CD4-positive, alpha-beta T cell treated with Interleukin-2 at 100 ng/mL for 4 hours (primary cell): ENCODE measurements around the gene LRP10.

Experiments
- DNase-seq: peaks from one replicate; pipeline ENCODE4 v3.0.0-alpha.2; 2020; ENCODE audit warnings: low spot score

The LRP10 gene

DNA sequence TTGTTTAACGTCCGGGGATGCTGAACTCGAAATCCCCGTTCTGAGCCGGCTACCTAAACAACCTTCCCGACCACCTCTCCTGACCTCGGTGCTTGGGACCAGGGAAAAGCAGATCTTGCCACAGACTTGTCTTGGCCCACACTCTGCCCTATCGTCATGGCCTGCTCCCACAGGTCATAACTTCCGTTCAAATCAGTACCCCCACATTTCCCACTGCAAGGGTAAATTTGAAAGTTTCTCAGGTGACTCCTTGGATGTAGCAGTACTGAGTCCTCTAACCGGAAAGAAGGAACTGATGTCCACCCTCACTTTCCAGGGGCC, 48.0 kb downstream of the LRP10 start:
- no peak for DNase-seq

- no peak for DNase-seq
Measured at GRCh38 chr14:22920697-22921096, 49.2 kb downstream of the LRP10 start.

- no peak for DNase-seq
Measured at GRCh38 chr14:22922294-22922693, 50.8 kb downstream of the LRP10 start.

DNA sequence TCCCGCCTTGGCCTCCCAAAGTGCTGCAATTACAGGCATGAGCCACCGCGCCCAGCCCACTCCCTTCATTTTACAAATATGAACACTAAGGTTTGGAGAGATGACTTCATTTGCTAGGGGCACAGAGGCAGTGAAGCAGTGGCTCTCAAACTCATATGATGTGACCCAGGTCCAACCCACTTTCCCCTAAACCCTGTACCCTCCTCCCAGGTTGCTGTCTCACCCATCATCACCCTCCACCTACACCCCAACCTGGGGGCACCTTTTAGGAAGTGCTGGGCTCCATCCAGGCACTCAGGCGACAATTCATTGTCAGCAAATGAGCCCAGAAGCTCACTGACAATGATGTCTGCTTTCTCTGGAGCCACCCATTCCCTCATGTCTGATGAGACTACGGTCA, 52.2 kb downstream of the LRP10 start:
- DNase-seq = no peak

DNA sequence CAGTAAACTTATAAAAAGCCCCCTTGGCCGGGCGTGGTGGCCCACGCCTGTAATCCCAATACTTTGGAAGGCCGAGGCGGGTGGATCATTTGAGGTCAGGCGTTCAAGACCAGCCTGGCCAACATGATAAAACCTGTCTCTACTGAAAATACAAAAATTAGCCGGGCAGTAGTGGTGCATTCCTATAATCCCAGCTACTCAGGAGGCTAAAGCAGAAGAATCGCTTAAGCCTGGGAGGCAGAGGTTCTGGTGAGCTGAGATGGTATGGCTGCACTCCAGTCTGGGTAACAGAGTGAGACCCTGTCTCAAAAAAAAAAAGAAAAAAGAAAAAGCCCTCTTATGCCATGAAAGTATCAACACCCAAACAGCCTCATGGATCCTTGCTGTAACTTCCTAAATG, 54.0 kb downstream of the LRP10 start:
- DNase-seq = no peak

DNA sequence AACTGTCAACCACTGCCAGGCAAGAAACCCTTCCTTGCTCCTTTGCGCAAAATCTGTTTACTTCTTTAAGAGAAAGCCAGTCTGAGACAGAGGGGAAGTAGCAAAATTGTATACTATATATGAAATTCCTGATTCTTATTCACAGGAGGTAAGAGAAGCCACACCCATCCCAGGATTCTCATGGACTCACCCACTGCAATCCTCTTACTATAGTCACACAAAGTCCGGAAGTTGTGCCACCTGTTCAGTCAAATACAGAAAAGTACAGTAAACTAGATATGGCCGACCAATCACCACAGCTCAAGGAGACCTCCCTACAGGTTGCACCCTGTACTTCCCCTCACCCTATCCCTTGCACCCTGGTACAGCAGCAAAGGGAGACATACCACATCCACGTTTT, 54.8 kb downstream of the LRP10 start:
- DNase-seq = no peak

DNA sequence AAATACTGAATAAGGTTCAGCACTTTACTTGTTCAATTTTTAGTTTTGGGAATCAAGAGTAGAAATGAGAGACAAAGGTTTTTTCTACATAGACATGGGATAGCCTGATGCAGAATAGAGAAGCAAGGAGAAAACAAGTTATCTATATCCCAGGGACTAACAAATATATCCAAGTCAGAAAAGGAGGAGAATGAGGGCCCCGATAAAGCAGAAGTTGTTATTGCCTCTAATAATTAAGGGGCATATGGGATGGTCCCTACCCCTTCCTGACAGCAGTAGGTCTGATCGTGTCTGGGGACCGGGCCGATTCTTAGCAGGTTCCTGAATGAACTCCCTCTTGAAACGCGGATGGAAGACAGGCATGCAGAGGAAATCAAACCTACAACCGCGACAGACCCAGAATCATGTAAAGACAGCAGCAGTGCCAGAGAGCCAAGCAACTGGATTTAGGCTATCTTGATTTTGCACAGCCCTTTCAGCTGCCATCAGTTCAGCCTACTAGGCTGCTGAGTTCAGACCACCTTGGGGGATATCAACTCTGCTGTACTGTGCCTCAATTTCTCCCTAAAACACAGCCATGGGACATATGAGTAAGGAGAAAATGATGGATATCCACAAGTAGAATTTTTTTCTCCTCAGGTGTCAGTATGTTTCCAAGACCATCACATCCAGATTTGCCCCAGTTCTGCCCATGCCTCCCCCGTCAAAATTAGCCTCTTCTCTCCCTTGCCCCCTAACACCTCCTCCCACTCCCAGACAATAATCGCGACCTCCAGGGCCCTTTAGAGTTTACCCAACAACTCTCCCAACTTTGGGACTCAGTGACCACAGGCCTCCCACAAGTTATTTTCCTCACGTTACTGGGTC, 56.9 kb downstream of the LRP10 start:
- DNase-seq = no peak

DNA sequence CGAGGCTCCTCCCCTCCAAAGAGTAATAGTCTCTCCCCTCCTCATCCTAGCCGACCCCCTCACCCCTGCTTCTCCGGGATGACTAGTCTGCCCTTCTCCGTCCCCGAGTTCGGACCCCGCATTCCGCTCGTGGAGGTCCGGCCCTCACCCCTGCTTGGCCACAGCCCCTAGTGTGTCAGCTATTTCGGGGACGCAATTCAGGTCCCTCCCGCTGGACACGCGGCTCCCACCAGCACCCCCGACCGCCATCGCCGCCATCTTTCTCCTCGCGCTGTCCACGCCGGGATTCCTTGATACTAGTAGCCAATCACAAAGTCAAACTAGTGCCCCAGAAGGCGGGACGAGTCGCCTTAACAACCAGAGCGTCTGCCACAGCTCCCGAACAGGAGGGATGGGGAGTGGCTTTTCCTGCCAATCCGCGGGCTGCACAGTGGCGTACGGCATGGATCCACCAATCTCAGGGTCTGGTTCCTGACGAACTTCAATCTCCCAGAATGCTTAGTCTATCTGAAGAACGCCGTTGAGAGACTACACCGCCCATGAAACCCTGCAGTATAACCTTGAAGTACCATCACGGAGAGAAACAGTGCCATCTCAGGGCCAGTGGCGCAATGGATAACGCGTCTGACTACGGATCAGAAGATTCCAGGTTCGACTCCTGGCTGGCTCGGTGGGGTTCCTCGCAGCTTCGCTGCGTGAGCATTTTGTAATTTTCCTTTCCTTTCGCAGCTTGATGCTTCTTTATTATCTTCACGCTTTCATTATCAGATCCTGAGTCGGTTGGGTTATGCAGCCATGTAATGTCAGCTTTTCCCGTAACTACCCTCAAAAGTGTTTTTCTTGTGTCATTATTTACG, 57.8 kb downstream of the LRP10 start, which contains the start of gene PRMT5:
PRMT5 (minus strand) TSS at position 273 of the 857 bp plus-strand sequence; CDS start at position 258, 15 bp downstream.
- peak; percentile 99 for DNase-seq

DNA sequence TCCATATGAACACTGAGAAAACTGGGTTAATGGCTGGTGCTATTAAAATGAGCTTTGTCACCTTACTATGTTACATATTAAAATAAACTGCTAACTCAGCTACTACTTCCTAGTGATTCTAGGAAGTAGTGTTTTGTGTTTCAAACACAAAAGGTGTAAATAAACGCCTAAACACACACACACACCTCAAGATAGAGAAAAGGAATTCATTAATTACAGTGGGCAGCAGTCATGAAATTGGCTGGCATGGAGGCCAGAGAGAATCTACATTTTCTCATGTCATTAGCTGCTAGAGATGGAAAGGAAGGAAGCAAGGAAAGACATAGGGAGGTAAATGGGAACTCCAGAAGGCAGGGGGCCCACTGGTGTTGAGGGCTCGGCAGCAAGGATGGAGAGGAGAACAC, 58.4 kb downstream of the LRP10 start:
- DNase-seq = no peak
